ENCODE results near the gene LBR. TPM values are rescaled to one million over a fixed set of nuclear protein-coding genes. Genes with fewer than 3 reads are reported as not detected.
A peak's percentile ranks its signal among the peaks of the same experiment; 100 is the strongest.
"Not testable (repeated sequence)": the region's sequence is repeated elsewhere in the genome, so short reads cannot be mapped to it uniquely, and the experiment has no call there.

The LBR gene
- total RNA-seq, 1 experiment from 2014 or later = 157 TPM

- not testable (repeated sequence) for H3K9me3 ChIP-seq (ENCODE audit: low read length)
Observed at GRCh38 chr1:225473266-225473665, 45.4 kb upstream of the LBR start.

GRCh38 chr1:225471453-225472301, 43.8 kb upstream of the LBR start:
- no peak overlapping the region for H3K27ac ChIP-seq (ENCODE audit: low read length)
- no peak overlapping the region for H3K4me3 ChIP-seq (ENCODE audit: low read length)
- no peaks in the 10 kb centered on the region for H3K79me2 ChIP-seq (ENCODE audit: low read length)
- no peaks in the 10 kb centered on the region for H3K36me3 ChIP-seq (ENCODE audit: insufficient read depth, low read length)
- H3K4me2 ChIP-seq (ENCODE audit: low read depth, low read length, poor library complexity, severe bottlenecking) = no peak overlapping the region
- peaks cover 22% of the 10 kb centered on the region for H3K4me1 ChIP-seq (ENCODE audit: low read length)
- no peak overlapping the region for H3K9ac ChIP-seq (ENCODE audit: low read length)
- H3K9me2 ChIP-seq (replicated peaks; ENCODE audit: insufficient read depth, low read length) = no peaks in the 10 kb centered on the region
- H4K20me1 ChIP-seq (ENCODE audit: insufficient read depth, low read depth, low read length) = no peaks in the 10 kb centered on the region
- no peaks in the 10 kb centered on the region for H3K9me3 ChIP-seq (ENCODE audit: low read length)
- H2AFZ ChIP-seq (ENCODE audit: low read length) = no peak overlapping the region
- no peak for DNase-seq
- H3K27me3 ChIP-seq (ENCODE audit: low read length) = no peaks in the 10 kb centered on the region

More at GRCh38 chr1:225473266-225473665, 45.4 kb upstream of the LBR start:
- peak; percentile 54 for DNase-seq
- H3K9me2 ChIP-seq (replicated peaks; ENCODE audit: insufficient read depth, low read length); H3K79me2 ChIP-seq (ENCODE audit: low read length); H3K27ac ChIP-seq (ENCODE audit: low read length); H3K4me3 ChIP-seq (ENCODE audit: low read length); H3K27me3 ChIP-seq (ENCODE audit: low read length); H3K4me2 ChIP-seq (ENCODE audit: low read depth, low read length, poor library complexity, severe bottlenecking); H3K36me3 ChIP-seq (ENCODE audit: insufficient read depth, low read length); H2AFZ ChIP-seq (ENCODE audit: low read length); H4K20me1 ChIP-seq (ENCODE audit: insufficient read depth, low read depth, low read length); H3K9ac ChIP-seq (ENCODE audit: low read length): not testable (repeated sequence)
- H3K4me1 ChIP-seq (ENCODE audit: low read length) = peaks cover 10% of the 10 kb centered on the region

- no peaks in the 10 kb centered on the region for H3K27me3 ChIP-seq (ENCODE audit: low read length)
- H4K20me1 ChIP-seq (ENCODE audit: insufficient read depth, low read depth, low read length) = no peaks in the 10 kb centered on the region
- peaks cover 24% of the 10 kb centered on the region for H3K4me1 ChIP-seq (ENCODE audit: low read length)
- no peaks in the 10 kb centered on the region for H3K9me3 ChIP-seq (ENCODE audit: low read length)
- H2AFZ ChIP-seq (ENCODE audit: low read length) = no peak overlapping the region
- H3K36me3 ChIP-seq (ENCODE audit: insufficient read depth, low read length) = no peaks in the 10 kb centered on the region
- DNase-seq = no peak
- no peak overlapping the region for H3K27ac ChIP-seq (ENCODE audit: low read length)
- no peak overlapping the region for H3K4me2 ChIP-seq (ENCODE audit: low read depth, low read length, poor library complexity, severe bottlenecking)
- no peaks in the 10 kb centered on the region for H3K79me2 ChIP-seq (ENCODE audit: low read length)
- no peak overlapping the region for H3K9ac ChIP-seq (ENCODE audit: low read length)
- no peaks in the 10 kb centered on the region for H3K9me2 ChIP-seq (replicated peaks; ENCODE audit: insufficient read depth, low read length)
- H3K4me3 ChIP-seq (ENCODE audit: low read length) = no peak overlapping the region
Observed at GRCh38 chr1:225471109-225471452, 43.2 kb upstream of the LBR start.

GRCh38 chr1:225470211-225471108, 42.6 kb upstream of the LBR start:
- peaks cover 24% of the 10 kb centered on the region for H3K4me1 ChIP-seq (ENCODE audit: low read length)
- no peaks in the 10 kb centered on the region for H3K36me3 ChIP-seq (ENCODE audit: insufficient read depth, low read length)
- DNase-seq = no peak
- no peaks in the 10 kb centered on the region for H3K9me2 ChIP-seq (replicated peaks; ENCODE audit: insufficient read depth, low read length)
- H3K4me2 ChIP-seq (ENCODE audit: low read depth, low read length, poor library complexity, severe bottlenecking) = no peak overlapping the region
- H3K27ac ChIP-seq (ENCODE audit: low read length) = no peak overlapping the region
- no peak overlapping the region for H2AFZ ChIP-seq (ENCODE audit: low read length)
- no peaks in the 10 kb centered on the region for H3K27me3 ChIP-seq (ENCODE audit: low read length)
- no peaks in the 10 kb centered on the region for H3K9me3 ChIP-seq (ENCODE audit: low read length)
- H3K9ac ChIP-seq (ENCODE audit: low read length) = no peak overlapping the region
- H4K20me1 ChIP-seq (ENCODE audit: insufficient read depth, low read depth, low read length) = no peaks in the 10 kb centered on the region
- no peaks in the 10 kb centered on the region for H3K79me2 ChIP-seq (ENCODE audit: low read length)
- H3K4me3 ChIP-seq (ENCODE audit: low read length) = no peak overlapping the region

- Histone ChIP-seq H3K9ac (ENCODE audit: low read length) (no peak overlapping the region; the same call in 1 of the 2 replicates), H3K27ac (ENCODE audit: low read length) (no peak overlapping the region), H3K79me2 (ENCODE audit: low read length) (no peaks in the 10 kb centered on the region), H3K4me2 (ENCODE audit: low read depth, low read length, poor library complexity, severe bottlenecking) (no peak overlapping the region), H3K4me3 (ENCODE audit: low read length) (no peak overlapping the region), H3K4me1 (ENCODE audit: low read length) (peaks cover 22% of the 10 kb centered on the region), H3K9me3 (ENCODE audit: low read length) (no peaks in the 10 kb centered on the region), H2AFZ (ENCODE audit: low read length) (no peak overlapping the region), H3K36me3 (ENCODE audit: insufficient read depth, low read length) (no peaks in the 10 kb centered on the region), H3K9me2 (replicated peaks; ENCODE audit: insufficient read depth, low read length) (no peaks in the 10 kb centered on the region), H3K27me3 (ENCODE audit: low read length) (no peaks in the 10 kb centered on the region), H4K20me1 (ENCODE audit: insufficient read depth, low read depth, low read length) (no peaks in the 10 kb centered on the region)
- DNase-seq = no peak
Observed at GRCh38 chr1:225469051-225469450, 41.2 kb upstream of the LBR start.

- Histone ChIP-seq H3K9me3 (ENCODE audit: low read length) (no peaks in the 10 kb centered on the region), H3K36me3 (ENCODE audit: insufficient read depth, low read length) (no peaks in the 10 kb centered on the region), H3K4me2 (ENCODE audit: low read depth, low read length, poor library complexity, severe bottlenecking) (peak overlapping the region; percentile 82), H3K27ac (ENCODE audit: low read length) (no peak overlapping the region), H3K4me1 (ENCODE audit: low read length) (peaks cover 22% of the 10 kb centered on the region), H3K9ac (ENCODE audit: low read length) (peak overlapping the region; percentile 79), H3K79me2 (ENCODE audit: low read length) (no peaks in the 10 kb centered on the region), H4K20me1 (ENCODE audit: insufficient read depth, low read depth, low read length) (no peaks in the 10 kb centered on the region), H3K4me3 (ENCODE audit: low read length) (peak overlapping the region; percentile 79), H3K27me3 (ENCODE audit: low read length) (no peaks in the 10 kb centered on the region), H3K9me2 (replicated peaks; ENCODE audit: insufficient read depth, low read length) (no peaks in the 10 kb centered on the region), H2AFZ (ENCODE audit: low read length) (no peak overlapping the region)
- DNase-seq = no peak
Observed at GRCh38 chr1:225468270-225469020, 40.6 kb upstream of the LBR start.

- DNase-seq = peak; percentile 94
- Histone ChIP-seq H3K27ac (ENCODE audit: low read length) (peak overlapping the region; percentile 62), H3K4me2 (ENCODE audit: low read depth, low read length, poor library complexity, severe bottlenecking) (peak overlapping the region; percentile 82), H3K36me3 (ENCODE audit: insufficient read depth, low read length) (no peaks in the 10 kb centered on the region), H4K20me1 (ENCODE audit: insufficient read depth, low read depth, low read length) (no peaks in the 10 kb centered on the region), H2AFZ (ENCODE audit: low read length) (peak overlapping the region; percentile 86), H3K27me3 (ENCODE audit: low read length) (no peaks in the 10 kb centered on the region), H3K9me2 (replicated peaks; ENCODE audit: insufficient read depth, low read length) (no peaks in the 10 kb centered on the region), H3K9me3 (ENCODE audit: low read length) (no peaks in the 10 kb centered on the region), H3K4me3 (ENCODE audit: low read length) (peak overlapping the region; percentile 79), H3K4me1 (ENCODE audit: low read length) (peaks cover 22% of the 10 kb centered on the region), H3K79me2 (ENCODE audit: low read length) (no peaks in the 10 kb centered on the region), H3K9ac (ENCODE audit: low read length) (peak overlapping the region; percentile 79)
Observed at GRCh38 chr1:225467193-225468020, 39.6 kb upstream of the LBR start.

Data from Karpas-422 (cell line).